ENCODE results near the gene PFN2.

GRCh38 chr3:150006794-150007193 lies 36.1 kb upstream of the PFN2 start:
- TF ChIP-seq CTCF (IDR thresholded peaks at IDR 0.05) (no peak), POLR2AphosphoS5 (IDR thresholded peaks at IDR 0.05; ENCODE audit: insufficient read depth in 1 of 2, low read depth in 1 of 2) (no peak), POLR2A (IDR thresholded peaks at IDR 0.05) (no peak)
